GM19395 (cell line): ENCODE results near the gene UPB1.
"Not testable (repeated sequence)": the region's sequence is repeated elsewhere in the genome, so short reads cannot be mapped to it uniquely, and the experiment has no call there.

ENCODE experiments used
- ATAC-seq: cut with Tn5 transposase; IDR thresholded peaks from one replicate; pipeline ENCODE4 v1.9.1; 2021; ENCODE audit warnings: mild to moderate bottlenecking, moderate library complexity; ENCODE audit not compliant: unreplicated experiment

The UPB1 gene

DNA sequence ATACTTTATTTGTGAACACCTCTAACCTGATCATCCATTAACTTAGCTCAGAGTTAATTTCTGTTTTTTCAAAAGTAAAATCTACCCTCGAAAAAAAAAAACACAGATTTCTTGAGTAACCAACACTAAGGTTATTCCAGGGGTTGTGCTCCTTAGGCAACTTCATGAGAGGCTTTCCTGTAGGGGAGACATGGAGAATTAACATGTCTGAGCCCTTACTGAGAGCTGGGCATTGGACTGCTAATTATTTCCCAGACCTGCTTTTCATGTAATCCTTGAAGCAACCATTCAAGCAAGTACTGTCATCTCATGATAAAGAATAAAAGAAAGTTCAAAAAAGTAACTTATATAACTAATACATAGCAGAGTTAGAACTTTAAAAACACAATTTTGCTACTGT, 13.5 kb upstream of the UPB1 start:
- no peak for ATAC-seq

DNA sequence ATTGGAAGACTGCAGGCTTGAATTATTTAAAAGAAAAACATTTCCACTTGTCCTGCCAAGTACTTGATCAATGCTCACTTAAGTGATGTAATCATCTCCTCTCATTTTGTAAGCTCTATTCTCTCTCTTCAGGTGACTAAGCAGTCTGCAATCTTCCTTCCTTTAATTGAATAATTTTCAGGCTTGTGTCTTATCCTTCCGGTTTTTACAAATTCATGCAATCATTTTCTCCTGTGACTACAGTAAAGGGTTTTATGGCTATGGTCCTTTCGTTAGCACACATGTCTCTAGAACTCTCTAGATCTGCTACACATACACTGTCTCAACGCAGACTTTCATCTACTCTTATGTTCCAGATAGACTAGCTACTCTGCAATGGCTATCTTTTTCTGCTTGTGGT, 12.6 kb upstream of the UPB1 start:
- ATAC-seq, result no peak

DNA sequence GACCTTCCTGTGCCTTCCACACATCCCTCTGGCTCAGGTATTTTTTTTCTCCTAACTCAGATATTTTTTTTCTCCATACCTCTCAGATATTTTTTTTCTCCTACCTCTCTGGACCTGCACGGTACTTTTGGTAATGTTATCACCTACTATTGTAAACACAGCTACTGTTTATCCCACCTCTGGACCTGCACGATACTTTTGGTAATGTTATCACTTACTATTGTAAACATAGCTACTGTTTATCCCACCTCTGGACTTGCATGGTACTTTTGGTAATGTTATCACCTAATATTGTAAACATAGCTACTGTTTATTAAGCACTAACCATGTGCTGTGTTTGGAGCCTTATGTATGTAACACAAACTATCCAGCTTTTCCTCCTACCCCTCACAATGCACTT, 12.1 kb upstream of the UPB1 start:
- ATAC-seq, result no peak

DNA sequence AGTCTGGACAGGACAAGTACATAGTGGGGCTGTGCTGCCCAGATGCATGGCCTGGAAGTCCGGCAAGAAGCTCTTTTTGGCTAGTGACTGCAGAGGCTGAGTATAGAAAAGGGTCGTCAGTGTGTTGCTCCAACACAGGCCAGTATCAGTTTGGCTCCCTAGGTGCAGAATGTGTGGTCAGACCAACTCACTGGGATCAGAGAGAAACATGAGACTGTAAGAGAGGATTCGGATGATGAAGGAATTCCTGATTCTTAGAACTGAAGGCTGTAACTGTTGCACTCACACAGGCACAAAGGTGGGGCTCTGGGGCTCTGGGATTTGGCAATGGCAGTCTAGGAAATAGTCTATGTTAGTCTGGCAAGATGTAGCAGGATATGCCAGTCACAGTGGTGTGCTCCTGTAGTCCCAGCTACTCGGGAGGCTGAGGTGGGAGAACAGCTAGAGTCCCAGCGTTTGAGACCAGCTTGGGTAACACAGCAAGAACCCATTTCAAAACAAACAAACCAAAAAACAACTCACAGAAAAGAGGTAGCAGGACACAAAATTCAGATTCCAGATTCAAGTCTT, 11.1 kb upstream of the UPB1 start:
- ATAC-seq, result no peak

DNA sequence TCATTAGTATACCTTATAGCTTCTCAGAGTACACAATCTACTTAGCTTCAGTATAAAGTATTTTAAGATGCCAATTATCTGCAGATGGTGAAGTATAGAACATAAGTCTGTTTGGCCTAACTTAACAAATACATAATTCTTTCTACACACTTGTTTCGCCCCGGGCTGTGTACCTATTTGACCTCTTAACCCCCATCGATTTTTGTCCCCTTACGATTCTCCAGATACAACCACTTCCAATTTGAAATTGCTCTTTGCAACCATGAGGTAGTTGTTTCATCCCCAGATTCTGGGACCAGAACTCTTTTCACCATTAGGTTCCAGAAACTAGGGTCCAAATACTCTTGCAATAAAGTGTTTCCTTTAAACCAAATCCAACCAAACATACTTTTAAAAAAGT, 10.0 kb upstream of the UPB1 start:
- ATAC-seq, result no peak

DNA sequence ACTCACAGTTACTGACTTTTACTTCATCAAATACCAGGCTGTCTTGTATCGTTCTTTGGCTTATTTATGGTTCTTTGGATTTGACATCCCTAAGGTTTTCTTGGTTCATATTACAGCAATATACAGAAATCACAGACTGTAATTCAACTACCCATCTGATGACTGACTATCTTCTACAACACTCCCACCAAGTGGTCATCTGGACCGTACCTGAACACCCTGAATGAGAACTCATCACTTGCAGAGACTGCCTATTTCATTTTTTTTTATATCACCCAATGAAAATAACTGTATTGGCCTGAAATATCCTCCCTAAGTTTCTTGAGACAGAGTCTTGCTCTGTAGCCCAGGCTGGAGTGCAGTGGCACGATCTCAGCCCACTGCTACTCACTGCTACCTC, 9.5 kb upstream of the UPB1 start:
- ATAC-seq, result no peak

DNA sequence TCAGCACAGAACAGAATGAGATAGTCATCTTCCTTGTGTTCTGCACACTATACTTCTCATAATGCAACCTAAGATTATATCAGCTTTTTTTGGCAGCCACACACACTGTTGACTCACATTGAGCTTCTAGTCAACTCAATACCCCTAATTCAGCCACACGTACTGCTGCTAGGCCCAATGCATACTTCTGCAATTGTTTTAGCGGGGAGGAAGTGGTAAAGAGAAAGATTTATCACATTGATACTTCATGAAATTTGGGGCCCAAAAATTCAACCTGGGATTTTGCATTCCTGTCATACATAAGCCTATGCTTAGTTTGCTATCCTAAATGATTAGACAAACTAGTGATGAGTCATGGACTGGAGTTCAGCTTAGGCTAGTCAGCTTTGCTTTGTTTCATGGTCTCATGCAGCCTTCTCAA, 8.6 kb upstream of the UPB1 start:
- ATAC-seq, result no peak

DNA sequence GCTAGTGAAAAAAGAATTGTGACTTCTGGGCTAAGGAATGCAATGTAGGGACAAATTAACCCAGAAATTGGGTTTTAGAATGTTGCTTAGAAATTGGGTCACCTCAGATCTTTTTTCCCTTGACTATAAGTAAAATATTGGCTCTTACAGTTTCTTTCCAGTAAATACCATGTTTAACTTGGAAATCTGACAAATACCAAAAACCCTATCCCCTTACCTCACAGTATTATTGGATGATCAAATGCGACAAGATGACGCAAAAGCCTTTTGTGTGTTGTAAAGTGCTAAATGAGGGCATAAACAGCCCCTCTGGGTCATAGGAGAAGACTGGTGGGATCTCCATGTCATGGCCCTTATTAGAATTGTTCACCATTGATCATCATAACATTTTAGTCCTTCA, 6.1 kb upstream of the UPB1 start:
- no peak for ATAC-seq

DNA sequence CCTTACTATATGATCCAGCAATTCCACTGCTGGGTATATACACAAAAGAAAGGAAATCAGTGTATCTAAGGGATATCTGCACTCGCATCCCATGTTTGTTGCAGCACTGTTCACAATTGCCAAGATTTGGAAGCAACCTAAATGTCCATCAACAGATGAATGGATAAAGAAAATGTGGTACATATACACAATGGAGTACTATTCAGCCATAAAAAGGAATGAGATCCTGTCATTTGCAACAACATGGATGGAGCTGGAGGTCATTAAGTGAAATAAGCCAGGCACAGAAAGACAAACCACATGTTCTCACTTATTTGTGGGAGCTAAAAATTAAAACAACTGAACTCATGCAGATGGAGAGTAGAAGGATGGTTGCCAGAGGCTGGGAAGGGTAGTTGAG, 5.7 kb upstream of the UPB1 start:
- not testable (repeated sequence) for ATAC-seq

DNA sequence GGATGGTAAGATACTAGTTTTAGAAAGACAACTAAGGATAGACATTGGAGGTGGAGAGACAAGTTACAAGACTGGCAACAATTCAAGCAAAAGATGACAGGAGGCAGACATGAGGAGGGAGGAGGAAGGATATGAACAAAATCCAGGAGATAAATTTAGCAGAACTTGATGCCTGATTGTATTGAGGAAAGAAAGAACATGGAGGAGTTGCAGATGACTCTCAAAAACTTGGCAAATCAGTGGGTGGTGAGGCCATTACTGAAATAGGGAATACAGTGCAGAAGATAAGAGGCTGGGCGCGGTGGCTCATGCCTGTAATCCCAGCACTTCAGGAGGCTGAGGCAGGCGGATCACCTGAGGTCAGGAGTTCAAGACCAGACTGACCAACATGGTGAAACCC, 2.7 kb upstream of the UPB1 start:
- no peak for ATAC-seq

DNA sequence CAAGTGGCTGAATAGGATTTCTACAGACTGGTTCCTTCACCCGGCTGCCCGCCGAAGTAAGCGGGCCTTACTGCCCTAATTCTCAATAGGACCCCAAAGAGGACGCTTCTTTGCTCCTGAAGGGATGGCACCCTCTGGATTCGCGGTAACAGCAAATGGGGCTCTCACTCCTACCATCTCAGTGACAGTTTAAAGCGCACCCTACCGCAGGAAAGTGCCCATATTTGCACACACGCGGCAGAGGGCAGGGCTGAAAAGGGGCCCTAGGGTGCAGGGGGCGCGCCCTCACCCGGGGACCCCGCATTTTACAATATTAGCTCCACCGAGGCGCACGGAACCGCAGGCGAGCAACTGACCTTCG, 985 bp upstream of the UPB1 start:
- no peak for ATAC-seq

DNA sequence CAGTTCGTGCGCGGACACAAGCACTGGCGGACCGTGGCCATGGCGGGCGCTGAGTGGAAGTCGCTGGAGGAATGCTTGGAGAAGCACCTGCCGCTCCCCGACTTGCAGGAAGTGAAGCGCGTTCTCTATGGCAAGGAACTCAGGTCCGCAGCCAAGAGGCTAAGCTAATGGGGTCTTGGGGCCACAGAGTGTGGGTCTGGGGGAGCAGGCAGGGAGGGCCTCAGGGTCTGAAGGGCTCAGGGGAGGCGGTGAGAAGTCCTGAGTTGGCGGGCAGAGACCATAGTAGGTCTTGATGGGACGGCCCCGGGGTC, 188 bp downstream of the UPB1 start:
- ATAC-seq, result no peak

DNA sequence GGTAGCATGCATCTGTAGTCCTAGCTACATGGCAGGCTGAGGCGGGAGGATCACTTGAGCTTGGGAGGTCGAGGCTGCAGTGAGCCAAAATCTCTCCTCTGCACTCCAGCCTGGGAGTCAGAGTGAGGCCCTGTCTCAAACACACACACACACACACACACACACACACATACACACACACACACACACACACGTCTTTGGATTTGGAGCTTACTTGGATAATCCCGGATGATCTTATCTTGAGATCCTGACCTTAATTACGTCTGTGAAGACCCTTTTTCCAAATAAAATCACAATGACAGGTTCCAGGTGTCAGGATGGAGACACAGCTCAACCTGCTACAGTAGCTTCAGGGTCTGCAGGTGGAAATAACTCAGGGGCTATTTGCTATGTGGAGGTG, 1.1 kb downstream of the UPB1 start:
- no peak for ATAC-seq

DNA sequence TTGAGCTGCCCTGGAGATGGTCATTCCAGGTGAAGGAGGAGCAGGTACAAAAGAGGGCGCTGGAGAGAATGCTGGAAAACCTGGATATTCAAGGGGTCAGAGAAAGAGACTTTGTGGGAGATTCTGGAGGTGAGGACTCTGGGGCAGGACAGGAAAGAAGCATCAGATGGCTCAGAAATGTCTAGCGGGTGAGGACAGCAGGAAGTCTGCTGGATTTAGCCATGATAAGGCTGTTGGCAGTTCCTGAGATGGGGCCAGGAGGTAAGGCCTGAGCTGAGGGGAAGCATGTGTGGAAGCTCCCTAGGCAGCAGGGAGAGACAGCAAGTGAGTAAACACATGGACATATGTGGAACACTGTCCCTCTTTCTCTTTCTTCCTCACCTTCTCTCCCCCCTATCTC, 1.5 kb downstream of the UPB1 start:
- no peak for ATAC-seq

DNA sequence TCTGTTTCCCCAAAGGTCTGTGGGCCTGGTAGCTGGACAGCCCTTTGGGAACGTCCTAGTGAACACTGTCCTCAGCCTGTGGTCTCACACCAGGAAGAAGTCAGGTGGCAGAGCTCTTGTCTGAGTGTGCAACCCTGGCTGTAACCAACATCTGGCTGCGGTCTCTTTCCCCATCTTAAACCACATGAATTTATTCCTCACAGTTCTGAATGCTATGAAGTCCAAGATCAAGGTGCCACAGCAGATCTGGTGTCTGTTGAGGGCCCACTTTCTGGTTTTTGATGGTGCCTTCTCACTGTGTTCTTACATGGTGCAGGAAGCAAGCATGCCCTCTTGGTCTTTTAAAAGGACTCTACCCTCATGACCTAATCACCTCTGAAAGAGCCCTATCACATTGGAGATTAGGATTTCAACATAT, 2.7 kb downstream of the UPB1 start:
- no peak for ATAC-seq

DNA sequence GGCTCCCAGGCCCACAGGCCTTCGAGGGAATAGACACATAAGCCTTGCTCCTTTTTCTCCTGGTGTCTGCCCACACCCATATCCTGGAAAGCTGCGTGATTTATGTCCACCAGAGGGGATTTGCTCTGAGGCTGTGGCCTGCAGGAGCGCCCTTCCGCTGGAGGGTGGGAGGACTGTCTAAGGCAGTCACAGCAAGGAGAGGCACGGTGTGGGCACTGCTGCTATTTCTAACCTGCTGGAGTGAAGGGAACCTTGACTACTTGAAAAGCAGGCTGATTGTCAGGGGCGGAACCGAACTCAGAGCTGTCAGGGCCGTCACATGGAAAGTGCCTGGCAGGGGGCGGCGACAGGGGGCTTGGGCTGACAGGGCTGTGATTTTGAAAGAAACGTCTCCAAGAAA, 3.7 kb downstream of the UPB1 start:
- ATAC-seq, result no peak

DNA sequence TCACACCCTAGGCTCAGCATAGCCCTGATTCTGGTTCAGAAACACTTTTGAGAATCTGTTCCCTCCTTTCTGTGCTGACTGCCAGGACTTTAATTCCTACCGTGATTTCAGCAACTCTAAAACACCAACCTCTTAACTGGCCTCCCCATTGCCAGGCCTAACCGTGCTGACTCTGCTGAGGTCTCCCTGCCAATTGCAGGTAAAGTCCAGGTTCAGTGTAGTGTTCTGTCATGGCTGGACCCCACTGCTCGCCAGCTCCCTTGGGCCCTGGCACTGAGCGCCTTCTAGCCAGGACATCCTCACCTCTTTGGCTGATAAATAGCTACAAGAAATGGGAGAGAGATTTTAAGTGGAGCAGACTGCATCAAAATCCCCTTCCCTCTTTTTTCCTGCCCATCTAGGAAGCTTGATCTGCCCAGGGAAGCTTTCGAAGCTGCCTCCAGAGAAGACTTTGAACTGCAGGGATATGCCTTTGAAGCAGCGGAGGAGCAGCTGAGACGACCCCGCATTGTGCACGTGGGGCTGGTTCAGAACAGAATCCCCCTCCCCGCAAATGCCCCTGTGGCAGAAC, 4.7 kb downstream of the UPB1 start:
- no peak for ATAC-seq

DNA sequence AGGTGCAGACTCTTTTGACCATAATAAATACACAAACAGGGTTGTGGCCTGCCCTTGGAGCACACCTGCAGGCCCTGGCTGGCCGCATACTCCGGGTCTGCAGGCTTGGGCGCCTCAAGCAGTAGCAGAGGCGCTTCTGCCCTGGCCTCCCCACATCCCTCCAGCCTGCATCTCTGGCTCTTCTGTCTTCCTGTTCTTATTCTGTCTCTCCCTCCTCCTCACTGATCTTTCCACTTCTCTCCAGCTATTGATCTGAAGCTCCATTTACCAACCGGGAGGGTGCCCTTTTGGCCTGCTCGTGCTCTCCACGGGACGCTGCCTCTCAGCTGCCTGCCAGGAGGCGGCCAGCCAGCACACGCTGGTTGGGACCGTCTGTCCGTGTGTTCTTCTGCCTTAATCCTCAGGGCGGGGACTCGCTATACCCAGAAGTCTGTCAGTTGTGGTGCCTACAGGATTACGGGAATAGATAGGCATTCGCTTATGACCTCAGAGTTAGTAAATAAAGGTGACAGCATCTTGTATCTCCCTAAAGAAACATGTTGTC, 5.2 kb downstream of the UPB1 start:
- no peak for ATAC-seq

DNA sequence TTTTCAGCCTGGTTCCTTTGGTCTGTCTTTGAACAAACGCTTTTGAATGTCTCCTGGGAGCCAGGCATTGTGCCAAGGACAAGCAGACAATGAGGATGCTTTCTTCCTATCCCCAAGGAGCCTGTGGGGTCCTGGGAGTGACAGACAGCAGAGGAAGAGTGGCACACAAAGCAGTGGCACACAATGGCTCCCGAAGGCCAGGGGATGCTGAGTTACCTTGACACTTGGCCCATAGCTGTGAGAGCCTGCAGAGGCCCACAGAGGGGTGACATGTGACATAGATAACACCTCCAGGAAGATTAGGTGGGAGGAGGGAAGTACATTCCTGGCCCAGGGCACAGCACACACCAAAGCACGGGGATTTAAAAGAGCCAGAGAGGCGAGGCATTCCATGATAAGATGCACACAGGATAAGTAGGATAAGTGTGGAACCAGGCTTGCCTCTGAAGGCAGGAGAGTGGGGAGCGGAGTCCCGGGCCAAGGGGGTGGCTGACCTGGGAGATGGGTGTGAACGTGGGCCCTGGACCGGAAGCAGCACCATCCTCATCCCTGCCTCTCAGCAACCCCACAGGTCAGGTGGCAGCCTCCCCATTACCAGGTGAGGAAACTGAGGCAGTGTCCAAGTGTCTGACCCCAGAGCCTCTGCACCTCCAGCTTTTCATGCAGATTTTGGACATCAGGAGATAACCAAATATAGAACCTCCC, 6.3 kb downstream of the UPB1 start:
- ATAC-seq, result no peak

DNA sequence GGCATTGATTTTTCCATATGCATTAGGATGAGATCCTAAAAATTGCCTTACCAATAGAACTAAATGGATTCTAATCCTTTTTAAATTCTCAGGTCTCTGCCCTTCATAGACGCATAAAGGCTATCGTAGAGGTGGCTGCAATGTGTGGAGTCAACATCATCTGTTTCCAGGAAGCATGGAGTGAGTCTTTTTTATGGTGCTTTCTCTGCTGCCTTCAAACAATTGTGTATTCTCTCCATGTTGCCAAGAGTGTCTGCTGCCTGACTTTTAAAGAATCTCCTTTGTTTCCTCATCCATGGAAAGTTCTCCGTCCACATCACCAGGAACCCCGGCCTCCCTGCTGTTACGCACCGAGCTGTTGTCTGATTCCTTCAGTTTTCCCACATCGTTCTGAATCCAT, 6.9 kb downstream of the UPB1 start:
- no peak for ATAC-seq

DNA sequence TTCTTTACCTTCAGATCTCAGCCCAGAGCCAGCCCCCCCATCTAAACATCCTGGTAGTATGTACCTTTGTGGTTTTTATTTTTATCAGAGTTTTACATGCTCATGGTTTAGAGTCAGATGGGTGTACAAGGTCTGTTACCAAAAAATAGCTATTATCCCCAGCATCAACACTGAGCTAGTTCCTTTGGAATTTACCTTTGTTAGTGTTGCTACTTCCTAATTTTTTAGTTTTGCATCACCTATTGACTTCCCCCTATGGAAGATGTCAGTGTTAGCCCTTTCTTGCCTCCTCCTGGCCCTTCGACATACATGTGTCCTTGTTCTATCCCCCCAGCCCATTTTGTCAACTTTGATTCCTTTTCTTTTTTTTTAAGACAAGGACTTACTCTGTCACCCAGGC, 7.4 kb downstream of the UPB1 start:
- ATAC-seq, result no peak

DNA sequence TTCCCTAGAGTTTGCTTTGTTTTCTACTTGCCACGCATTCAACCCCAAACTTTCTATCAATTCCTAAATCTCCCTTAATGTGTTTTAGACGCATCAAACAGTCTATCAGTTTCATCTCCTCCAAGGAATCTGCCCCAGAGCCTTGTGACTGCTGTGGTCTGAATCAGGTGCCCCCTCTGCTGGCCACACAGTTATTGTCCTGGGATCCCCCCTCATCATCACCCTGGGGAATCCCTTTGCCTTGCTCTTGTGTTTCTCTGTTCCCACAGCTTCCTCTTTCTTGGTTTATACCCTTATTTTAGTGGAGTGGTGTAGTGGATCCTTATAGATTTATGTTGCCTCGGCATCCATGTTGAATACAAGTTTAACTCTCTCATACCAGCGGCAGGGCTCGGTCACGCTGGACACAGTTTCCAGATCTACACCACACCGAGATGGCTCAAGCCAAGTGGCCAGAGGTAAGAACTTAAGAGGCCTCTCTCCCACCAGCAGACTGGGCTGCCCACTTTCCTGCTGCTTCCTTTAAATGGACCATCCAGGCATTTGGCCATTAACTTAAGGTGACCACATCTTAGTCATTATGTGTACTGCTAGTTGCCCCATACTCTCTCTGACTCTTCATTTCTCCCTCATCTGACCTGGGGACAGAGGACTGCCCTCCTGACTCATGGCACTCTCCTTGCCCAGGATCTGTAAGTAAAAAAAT, 8.2 kb downstream of the UPB1 start:
- no peak for ATAC-seq
